RWPE2 (cell line): ENCODE data around the gene EIF4A3.

Source experiments
- ATAC-seq: fragments of 200-7000 bp; cut with Tn5 transposase; 3 replicates; pipeline ENCODE4 v1.9.1; 2021; ENCODE audit warnings: low read depth
- DNase-seq: peaks from one replicate; pipeline ENCODE4 v3.0.0-alpha.2; 2020; ENCODE audit warnings: low spot score
- H3K27ac ChIP-seq: fragments of 450-650 bp; 2 replicates; pipeline ENCODE4 v1.5.1; 2017; ENCODE audit warnings: mild to moderate bottlenecking; ENCODE audit not compliant: poor library complexity, severe bottlenecking
- H3K27me3 ChIP-seq: fragments of 250-450 bp; sonication (Bioruptor Pico); 2 replicates; pipeline ENCODE4 v1.5.1; 2021; ENCODE audit warnings: mild to moderate bottlenecking, moderate library complexity; ENCODE audit not compliant: insufficient read depth, poor library complexity, severe bottlenecking
- H3K36me3 ChIP-seq: fragments of 250-450 bp; sonication (Bioruptor Pico); 2 replicates; pipeline ENCODE4 v1.5.1; 2020; ENCODE audit warnings: low read depth, mild to moderate bottlenecking, moderate library complexity
- H3K4me1 ChIP-seq: fragments of 250-450 bp; sonication (Bioruptor Pico); 2 replicates; pipeline ENCODE4 v1.5.1; 2021; ENCODE audit warnings: mild to moderate bottlenecking, moderate library complexity; ENCODE audit not compliant: insufficient read depth, poor library complexity, severe bottlenecking
- H3K4me3 ChIP-seq: fragments of 250-450 bp; sonication (Bioruptor Pico); 2 replicates; pipeline ENCODE4 v1.5.1; 2021; ENCODE audit warnings: mild to moderate bottlenecking, moderate library complexity; ENCODE audit not compliant: severe bottlenecking
- H3K9me3 ChIP-seq: fragments of 250-450 bp; sonication (Bioruptor Pico); 2 replicates; pipeline ENCODE4 v1.5.1; 2021; ENCODE audit warnings: mild to moderate bottlenecking, moderate library complexity; ENCODE audit not compliant: severe bottlenecking
- CTCF ChIP-seq: fragments of 450-650 bp; IDR thresholded peaks from one replicate; pipeline ENCODE4 v1.5.1; 2017; ENCODE audit warnings: mild to moderate bottlenecking, moderate library complexity; ENCODE audit not compliant: poor library complexity, severe bottlenecking

Gene EIF4A3

GRCh38 chr17:80176757-80177156 lies 29.8 kb upstream of the EIF4A3 start:
- Histone ChIP-seq H3K9me3 (no peaks in the 10 kb centered on the region), H3K4me1 (no peaks in the 10 kb centered on the region), H3K36me3 (no peaks in the 10 kb centered on the region), H3K4me3 (no peak overlapping the region), H3K27ac (no peak overlapping the region), H3K27me3 (no peaks in the 10 kb centered on the region)
- no peak for TF ChIP-seq CTCF
- DNase-seq (no peak), ATAC-seq (no peak)

- no peaks in the 10 kb centered on the region for H3K36me3 ChIP-seq
- no peak for TF ChIP-seq CTCF
- H3K27ac ChIP-seq, result no peak overlapping the region
- H3K4me1 ChIP-seq, result no peaks in the 10 kb centered on the region
- H3K27me3 ChIP-seq, result no peaks in the 10 kb centered on the region
- ATAC-seq (no peak), DNase-seq (no peak)
- no peaks in the 10 kb centered on the region for H3K9me3 ChIP-seq
- no peak overlapping the region for H3K4me3 ChIP-seq
Measured at GRCh38 chr17:80173916-80174315, 27.0 kb upstream of the EIF4A3 start.

- TF ChIP-seq CTCF, result no peak
- ATAC-seq (no peak), DNase-seq (no peak)
Measured at GRCh38 chr17:80173126-80173525, 26.2 kb upstream of the EIF4A3 start.

GRCh38 chr17:80171681-80172080 lies 24.8 kb upstream of the EIF4A3 start:
- no peaks in the 10 kb centered on the region for H3K4me1 ChIP-seq
- H3K36me3 ChIP-seq, result no peaks in the 10 kb centered on the region
- no peak for DNase-seq
- H3K27ac ChIP-seq, result no peak overlapping the region
- no peak for TF ChIP-seq CTCF
- no peaks in the 10 kb centered on the region for H3K9me3 ChIP-seq
- H3K27me3 ChIP-seq, result no peaks in the 10 kb centered on the region
- ATAC-seq, result no peak
- H3K4me3 ChIP-seq, result no peak overlapping the region

More at GRCh38 chr17:80173126-80173525, 26.2 kb upstream of the EIF4A3 start:
- no peaks in the 10 kb centered on the region for H3K27me3 ChIP-seq
- no peak overlapping the region for H3K27ac ChIP-seq
- H3K4me3 ChIP-seq, result no peak overlapping the region
- H3K9me3 ChIP-seq, result no peaks in the 10 kb centered on the region
- no peaks in the 10 kb centered on the region for H3K4me1 ChIP-seq
- no peaks in the 10 kb centered on the region for H3K36me3 ChIP-seq

GRCh38 chr17:80169784-80170500 lies 23.0 kb upstream of the EIF4A3 start, which contains the start of gene CARD14:
TSS of gene CARD14 (plus strand) at chr17:80170030. CDS start at chr17:80181439, 11,409 bp downstream.
- H3K9me3 ChIP-seq, result no peaks in the 10 kb centered on the region
- peak; percentile 89 for ATAC-seq
- no peaks in the 10 kb centered on the region for H3K4me1 ChIP-seq
- no peaks in the 10 kb centered on the region for H3K36me3 ChIP-seq
- no peak for TF ChIP-seq CTCF
- DNase-seq, result no peak
- no peak within 1 kb of the TSS for H3K27ac ChIP-seq
- H3K4me3 ChIP-seq, result no peak within 1 kb of the TSS
- no peaks in the 10 kb centered on the region for H3K27me3 ChIP-seq
